Neural cell (in vitro differentiated cells): ENCODE data around the gene SV2C. TPM values are rescaled to one million over a fixed set of nuclear protein-coding genes. Genes with fewer than 3 reads are reported as not detected.

Experiments used
- H2AFZ ChIP-seq: fragments of 200-600, 300-800 bp; sonication (generic), shearing (Covaris generic); 2 replicates; pipeline ENCODE4 v1.6.0; 2014; ENCODE audit warnings: low read depth, mild to moderate bottlenecking, antibody characterized with exemption, low read length, moderate library complexity
- H3F3A ChIP-seq: fragments of 200-600 bp; shearing (Covaris generic); 2 replicates; pipeline ENCODE4 v1.6.1; 2016; ENCODE audit warnings: mild to moderate bottlenecking, moderate library complexity, mixed read lengths, antibody characterized with exemption, low read length; ENCODE audit not compliant: insufficient read depth, poor library complexity, severe bottlenecking
- H3K27ac ChIP-seq: fragments of 200-600, 300-800 bp; sonication (generic), shearing (Covaris generic); 2 replicates; pipeline ENCODE4 v1.5.1; 2014; ENCODE audit warnings: mild to moderate bottlenecking, low read length, moderate library complexity
- H3K27me3 ChIP-seq: fragments of 300-800, 200-600 bp; sonication (generic), shearing (Covaris generic); 2 replicates; pipeline ENCODE4 v1.6.0; 2014; ENCODE audit warnings: mild to moderate bottlenecking, low read depth, low read length, moderate library complexity; ENCODE audit not compliant: insufficient read depth
- H3K36me3 ChIP-seq: fragments of 300-800, 200-600 bp; sonication (generic), shearing (Covaris generic); 2 replicates; pipeline ENCODE4 v1.5.1; 2014; ENCODE audit warnings: mild to moderate bottlenecking, antibody characterized with exemption, low read length, moderate library complexity; ENCODE audit not compliant: insufficient read depth
- H3K4me2 ChIP-seq: fragments of 300-800, 200-600 bp; sonication (generic), shearing (Covaris generic); 2 replicates; pipeline ENCODE4 v1.6.0; 2014; ENCODE audit warnings: mild to moderate bottlenecking, low read length
- H3K4me3 ChIP-seq: fragments of 300-800, 200-600 bp; sonication (generic), shearing (Covaris generic); 2 replicates; pipeline ENCODE4 v1.5.1; 2014; ENCODE audit warnings: mild to moderate bottlenecking, low read length, moderate library complexity
- H3K79me2 ChIP-seq: fragments of 200-600 bp; shearing (Covaris generic); replicated peaks from 2 replicates; pipeline ENCODE4 v1.6.0; 2014; ENCODE audit warnings: mild to moderate bottlenecking, low read length, moderate library complexity; ENCODE audit not compliant: insufficient read depth
- H3K9ac ChIP-seq: fragments of 300-800, 200-600 bp; sonication (generic), shearing (Covaris generic); 2 replicates; pipeline ENCODE4 v1.6.1; 2016; ENCODE audit warnings: mild to moderate bottlenecking, low read length, mixed read lengths
- H3K9me2 ChIP-seq: fragments of 200-600 bp; shearing (Covaris generic); 2 replicates; pipeline ENCODE4 v1.6.1; 2016; ENCODE audit warnings: mild to moderate bottlenecking, low read length, mixed read lengths; ENCODE audit not compliant: insufficient read depth
- H3K9me3 ChIP-seq: fragments of 200-600, 300-800 bp; sonication (generic), shearing (Covaris generic); 2 replicates; pipeline ENCODE4 v1.6.1; 2016; ENCODE audit warnings: mild to moderate bottlenecking, mixed run types, low read length, moderate library complexity, mixed read lengths
- H4K20me1 ChIP-seq: fragments of 200-600 bp; shearing (Covaris generic); 2 replicates; pipeline ENCODE4 v1.6.1; 2016; ENCODE audit warnings: mild to moderate bottlenecking, mixed run types; ENCODE audit not compliant: insufficient read depth
- EP300 ChIP-seq: fragments of 450-650 bp; conservative IDR thresholded peaks from 2 replicates; pipeline ENCODE4 v1.6.1; 2014; ENCODE audit warnings: antibody characterized with exemption, mild to moderate bottlenecking, moderate library complexity; ENCODE audit not compliant: poor library complexity, severe bottlenecking
- EZH2 ChIP-seq: fragments of 200-600, 300-800 bp; shearing (Covaris generic), sonication (generic); IDR thresholded peaks from 2 replicates; pipeline ENCODE4 v1.6.1; 2014; ENCODE audit warnings: antibody characterized with exemption, low read length, borderline replicate concordance, mild to moderate bottlenecking; ENCODE audit not compliant: insufficient read depth, poor library complexity, severe bottlenecking
- MXI1 ChIP-seq: fragments of 450-650 bp; conservative IDR thresholded peaks from 2 replicates; pipeline ENCODE4 v1.6.1; 2014; ENCODE audit warnings: antibody characterized with exemption, mild to moderate bottlenecking; ENCODE audit not compliant: poor library complexity, severe bottlenecking
- POLR2AphosphoS5 ChIP-seq: IDR thresholded peaks from 2 replicates; pipeline ENCODE4 v1.6.1; 2012
- RAD21 ChIP-seq: fragments of 450-650 bp; conservative IDR thresholded peaks from 2 replicates; pipeline ENCODE4 v1.6.1; 2014; ENCODE audit warnings: antibody characterized with exemption, mild to moderate bottlenecking, moderate library complexity
- SMC3 ChIP-seq: fragments of 450-650 bp; conservative IDR thresholded peaks from 2 replicates; pipeline ENCODE4 v1.6.1; 2014; ENCODE audit warnings: antibody characterized with exemption, mild to moderate bottlenecking, moderate library complexity; ENCODE audit not compliant: poor library complexity
- TAF1 ChIP-seq: IDR thresholded peaks from 2 replicates; pipeline ENCODE4 v1.6.1; 2012; ENCODE audit warnings: low read depth
- polyA plus RNA-seq: library from polyadenylated mRNA; depleted of rRNA; stranded (reverse); fragments of >200 nt; gene quantifications from 2 replicates; pipeline ENCODE4 v1.2.3, GENCODE V29; 2014
- TF ChIP-seq, protein P1 (sequence below): fragments of 450-650 bp; IDR thresholded peaks from 2 replicates; pipeline ENCODE4 v1.5.1; 2014; ENCODE audit warnings: antibody characterized with exemption, mild to moderate bottlenecking, moderate library complexity; ENCODE audit not compliant: poor library complexity, severe bottlenecking
- TF ChIP-seq, protein P2 (sequence below): IDR thresholded peaks from 2 replicates; pipeline ENCODE4 v1.6.1; 2012; ENCODE audit warnings: borderline replicate concordance

SV2C gene
- polyA plus RNA-seq, 1 donor from 2014 or later, result 0.45 TPM

DNA sequence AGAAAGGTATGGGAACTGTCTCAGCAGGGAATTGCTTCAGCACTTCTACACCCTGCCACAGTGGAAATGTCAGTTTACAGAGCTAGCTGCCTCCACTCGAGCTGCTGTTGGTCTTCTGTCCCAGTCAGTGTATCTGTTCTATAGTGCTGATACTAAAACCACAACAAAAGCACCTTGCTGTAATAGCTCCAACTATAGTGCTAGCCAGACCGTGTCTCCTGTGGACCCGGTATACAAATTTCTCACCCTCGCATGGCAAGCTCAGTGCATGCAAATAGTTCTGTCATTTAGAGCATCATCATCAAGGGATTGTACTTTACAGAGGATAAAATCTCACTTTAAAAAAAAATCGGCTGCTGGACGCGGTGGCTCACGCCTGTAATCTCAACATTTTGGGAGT lies 268.4 kb downstream of the SV2C start:
- Histone ChIP-seq H3K9ac (no peak overlapping the region), H3K4me3 (no peak overlapping the region), H2AFZ (no peak overlapping the region), H3K27me3 (no peaks in the 10 kb centered on the region), H4K20me1 (no peaks in the 10 kb centered on the region), H3K27ac (no peak overlapping the region), H3K79me2 (no peaks in the 10 kb centered on the region), H3K9me3 (no peaks in the 10 kb centered on the region), H3K36me3 (no peaks in the 10 kb centered on the region), H3F3A (no peaks in the 10 kb centered on the region), H3K9me2 (no peaks in the 10 kb centered on the region), H3K4me2 (no peak overlapping the region)
- TF ChIP-seq EZH2 (no peak), TAF1 (no peak), SMC3 (no peak)

DNA sequence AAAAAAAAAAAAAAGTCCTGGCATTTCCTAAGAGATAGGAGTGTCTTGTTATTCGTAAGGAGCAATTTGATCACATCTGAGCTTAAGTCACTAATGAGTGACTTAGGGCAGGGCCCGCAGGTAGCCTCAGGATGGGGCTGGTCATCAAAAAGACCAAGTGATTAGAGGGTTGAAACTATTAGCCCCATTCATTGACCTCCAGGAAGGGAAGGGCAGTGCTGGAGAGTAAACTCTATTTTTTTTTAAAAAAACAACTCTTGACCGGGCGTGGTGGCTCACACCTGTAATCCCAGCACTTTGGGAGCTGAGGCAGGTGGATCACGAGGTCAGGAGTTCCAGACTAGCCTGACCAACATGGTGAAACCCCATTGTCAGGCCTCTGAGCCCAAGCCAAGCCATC lies 273.7 kb downstream of the SV2C start:
- H3K9me3 ChIP-seq, result no peaks in the 10 kb centered on the region
- H2AFZ ChIP-seq, result no peak overlapping the region
- H3K27ac ChIP-seq, result no peak overlapping the region
- H3K79me2 ChIP-seq, result no peaks in the 10 kb centered on the region
- H3K9ac ChIP-seq, result no peak overlapping the region
- no peaks in the 10 kb centered on the region for H4K20me1 ChIP-seq
- H3K36me3 ChIP-seq, result no peaks in the 10 kb centered on the region
- H3K27me3 ChIP-seq, result no peaks in the 10 kb centered on the region
- H3K9me2 ChIP-seq, result no peaks in the 10 kb centered on the region
- TF ChIP-seq EP300 (no peak), TAF1 (no peak), RAD21 (no peak), POLR2AphosphoS5 (no peak), MXI1 (no peak), EZH2 (no peak), SMC3 (no peak)
- TF ChIP-seq, protein P1, sequence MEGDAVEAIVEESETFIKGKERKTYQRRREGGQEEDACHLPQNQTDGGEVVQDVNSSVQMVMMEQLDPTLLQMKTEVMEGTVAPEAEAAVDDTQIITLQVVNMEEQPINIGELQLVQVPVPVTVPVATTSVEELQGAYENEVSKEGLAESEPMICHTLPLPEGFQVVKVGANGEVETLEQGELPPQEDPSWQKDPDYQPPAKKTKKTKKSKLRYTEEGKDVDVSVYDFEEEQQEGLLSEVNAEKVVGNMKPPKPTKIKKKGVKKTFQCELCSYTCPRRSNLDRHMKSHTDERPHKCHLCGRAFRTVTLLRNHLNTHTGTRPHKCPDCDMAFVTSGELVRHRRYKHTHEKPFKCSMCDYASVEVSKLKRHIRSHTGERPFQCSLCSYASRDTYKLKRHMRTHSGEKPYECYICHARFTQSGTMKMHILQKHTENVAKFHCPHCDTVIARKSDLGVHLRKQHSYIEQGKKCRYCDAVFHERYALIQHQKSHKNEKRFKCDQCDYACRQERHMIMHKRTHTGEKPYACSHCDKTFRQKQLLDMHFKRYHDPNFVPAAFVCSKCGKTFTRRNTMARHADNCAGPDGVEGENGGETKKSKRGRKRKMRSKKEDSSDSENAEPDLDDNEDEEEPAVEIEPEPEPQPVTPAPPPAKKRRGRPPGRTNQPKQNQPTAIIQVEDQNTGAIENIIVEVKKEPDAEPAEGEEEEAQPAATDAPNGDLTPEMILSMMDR, result no peak
- TF ChIP-seq, protein P2, sequence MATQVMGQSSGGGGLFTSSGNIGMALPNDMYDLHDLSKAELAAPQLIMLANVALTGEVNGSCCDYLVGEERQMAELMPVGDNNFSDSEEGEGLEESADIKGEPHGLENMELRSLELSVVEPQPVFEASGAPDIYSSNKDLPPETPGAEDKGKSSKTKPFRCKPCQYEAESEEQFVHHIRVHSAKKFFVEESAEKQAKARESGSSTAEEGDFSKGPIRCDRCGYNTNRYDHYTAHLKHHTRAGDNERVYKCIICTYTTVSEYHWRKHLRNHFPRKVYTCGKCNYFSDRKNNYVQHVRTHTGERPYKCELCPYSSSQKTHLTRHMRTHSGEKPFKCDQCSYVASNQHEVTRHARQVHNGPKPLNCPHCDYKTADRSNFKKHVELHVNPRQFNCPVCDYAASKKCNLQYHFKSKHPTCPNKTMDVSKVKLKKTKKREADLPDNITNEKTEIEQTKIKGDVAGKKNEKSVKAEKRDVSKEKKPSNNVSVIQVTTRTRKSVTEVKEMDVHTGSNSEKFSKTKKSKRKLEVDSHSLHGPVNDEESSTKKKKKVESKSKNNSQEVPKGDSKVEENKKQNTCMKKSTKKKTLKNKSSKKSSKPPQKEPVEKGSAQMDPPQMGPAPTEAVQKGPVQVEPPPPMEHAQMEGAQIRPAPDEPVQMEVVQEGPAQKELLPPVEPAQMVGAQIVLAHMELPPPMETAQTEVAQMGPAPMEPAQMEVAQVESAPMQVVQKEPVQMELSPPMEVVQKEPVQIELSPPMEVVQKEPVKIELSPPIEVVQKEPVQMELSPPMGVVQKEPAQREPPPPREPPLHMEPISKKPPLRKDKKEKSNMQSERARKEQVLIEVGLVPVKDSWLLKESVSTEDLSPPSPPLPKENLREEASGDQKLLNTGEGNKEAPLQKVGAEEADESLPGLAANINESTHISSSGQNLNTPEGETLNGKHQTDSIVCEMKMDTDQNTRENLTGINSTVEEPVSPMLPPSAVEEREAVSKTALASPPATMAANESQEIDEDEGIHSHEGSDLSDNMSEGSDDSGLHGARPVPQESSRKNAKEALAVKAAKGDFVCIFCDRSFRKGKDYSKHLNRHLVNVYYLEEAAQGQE, result no peak
- H3K4me2 ChIP-seq, result no peak overlapping the region
- H3K4me3 ChIP-seq, result no peak overlapping the region
- H3F3A ChIP-seq, result no peaks in the 10 kb centered on the region
